HG03439 (cell line): ENCODE data around the gene AK6.
A peak's percentile ranks its signal among the peaks of the same experiment; 100 is the strongest.
"Not testable (repeated sequence)": the region's sequence is repeated elsewhere in the genome, so short reads cannot be mapped to it uniquely, and the experiment has no call there.

Experiments used
- ATAC-seq: cut with Tn5 transposase; IDR thresholded peaks from one replicate; pipeline ENCODE4 v1.9.1; 2021; ENCODE audit warnings: mild to moderate bottlenecking, moderate library complexity; ENCODE audit not compliant: unreplicated experiment

Gene AK6

DNA sequence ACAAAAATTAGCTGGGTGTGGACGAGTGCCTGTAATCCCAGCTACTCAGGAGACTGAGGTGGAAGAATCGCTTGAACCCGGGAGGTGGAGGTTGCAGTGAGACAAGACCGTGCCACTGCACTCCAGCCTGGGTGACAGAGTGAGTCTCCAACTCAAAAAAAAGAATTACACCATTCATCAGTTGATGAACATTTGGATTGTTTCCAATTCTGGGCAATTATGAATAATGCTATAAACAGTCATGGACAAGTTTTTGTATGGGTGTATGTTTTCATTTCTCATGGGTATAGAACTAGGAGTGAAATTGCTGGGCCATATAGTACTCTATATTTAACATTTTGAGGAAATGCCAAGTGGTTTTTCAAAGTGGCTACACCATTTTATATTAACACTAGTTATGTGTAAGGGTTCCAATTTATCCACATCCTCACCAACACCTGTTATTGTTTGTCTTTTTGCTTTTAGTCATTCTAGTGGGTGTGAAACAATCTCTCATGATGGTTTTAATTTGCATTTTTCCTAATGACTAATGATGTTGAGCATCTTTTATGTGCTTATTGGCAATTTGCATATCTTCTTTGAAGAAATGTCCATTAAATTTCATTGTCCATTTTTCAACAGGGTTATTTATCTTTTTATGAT lies 27.7 kb downstream of the AK6 start:
- no peak for ATAC-seq

DNA sequence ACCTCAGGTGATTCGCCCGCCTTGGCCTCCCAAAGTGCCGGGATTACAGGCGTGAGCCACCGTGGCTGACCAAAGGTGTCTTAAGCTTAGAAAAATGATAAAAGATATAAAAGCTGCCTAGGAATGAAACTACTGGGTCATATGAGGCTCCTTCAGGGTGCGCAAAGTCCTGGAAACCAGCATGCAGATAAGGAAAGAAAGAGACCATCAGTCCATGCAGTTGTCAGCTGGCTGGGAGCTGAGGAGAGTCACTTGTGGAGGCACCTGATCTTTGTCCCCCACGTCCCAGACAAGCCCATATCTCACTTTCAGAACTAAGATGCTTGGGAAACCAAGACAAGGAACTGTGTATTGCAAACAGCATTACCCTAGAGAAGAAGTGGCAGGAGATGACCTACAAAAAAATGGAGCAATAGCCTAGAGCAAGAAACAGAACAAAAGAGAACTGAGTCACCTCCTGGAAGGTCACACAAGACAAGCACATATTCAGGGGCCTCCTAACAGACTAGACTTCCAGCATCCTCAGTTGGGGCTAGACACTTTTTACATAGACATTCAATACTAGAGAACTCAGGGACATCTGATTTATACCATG lies 33.9 kb downstream of the AK6 start:
- no peak for ATAC-seq

DNA sequence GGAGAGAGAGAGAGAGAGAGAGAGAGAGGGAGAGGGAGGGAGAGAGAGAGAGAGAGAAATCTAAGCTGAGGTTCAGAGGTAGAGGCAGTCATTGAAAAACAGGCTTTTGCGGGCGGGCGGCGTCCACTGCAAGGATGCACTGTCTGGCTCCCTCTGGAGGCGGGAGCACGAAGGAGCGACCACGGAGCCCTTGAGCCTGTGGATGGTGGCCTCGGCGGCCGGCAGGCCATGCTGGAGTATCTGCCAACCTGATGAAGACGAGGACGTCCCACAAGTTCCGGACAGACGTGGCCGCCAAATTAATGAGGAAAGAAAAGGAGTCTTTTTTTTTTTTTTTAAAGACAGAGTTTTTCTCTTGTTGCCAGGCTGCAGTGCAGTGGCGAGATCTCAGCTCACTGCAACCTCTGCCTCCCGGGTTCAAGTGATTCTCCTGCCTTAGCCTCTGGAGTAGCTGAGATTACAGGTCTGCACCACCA lies 34.5 kb downstream of the AK6 start:
- peak; percentile 42 for ATAC-seq

GRCh38 chr5:69333668-69334315 lies 35.5 kb downstream of the AK6 start:
- not testable (repeated sequence) for ATAC-seq

DNA sequence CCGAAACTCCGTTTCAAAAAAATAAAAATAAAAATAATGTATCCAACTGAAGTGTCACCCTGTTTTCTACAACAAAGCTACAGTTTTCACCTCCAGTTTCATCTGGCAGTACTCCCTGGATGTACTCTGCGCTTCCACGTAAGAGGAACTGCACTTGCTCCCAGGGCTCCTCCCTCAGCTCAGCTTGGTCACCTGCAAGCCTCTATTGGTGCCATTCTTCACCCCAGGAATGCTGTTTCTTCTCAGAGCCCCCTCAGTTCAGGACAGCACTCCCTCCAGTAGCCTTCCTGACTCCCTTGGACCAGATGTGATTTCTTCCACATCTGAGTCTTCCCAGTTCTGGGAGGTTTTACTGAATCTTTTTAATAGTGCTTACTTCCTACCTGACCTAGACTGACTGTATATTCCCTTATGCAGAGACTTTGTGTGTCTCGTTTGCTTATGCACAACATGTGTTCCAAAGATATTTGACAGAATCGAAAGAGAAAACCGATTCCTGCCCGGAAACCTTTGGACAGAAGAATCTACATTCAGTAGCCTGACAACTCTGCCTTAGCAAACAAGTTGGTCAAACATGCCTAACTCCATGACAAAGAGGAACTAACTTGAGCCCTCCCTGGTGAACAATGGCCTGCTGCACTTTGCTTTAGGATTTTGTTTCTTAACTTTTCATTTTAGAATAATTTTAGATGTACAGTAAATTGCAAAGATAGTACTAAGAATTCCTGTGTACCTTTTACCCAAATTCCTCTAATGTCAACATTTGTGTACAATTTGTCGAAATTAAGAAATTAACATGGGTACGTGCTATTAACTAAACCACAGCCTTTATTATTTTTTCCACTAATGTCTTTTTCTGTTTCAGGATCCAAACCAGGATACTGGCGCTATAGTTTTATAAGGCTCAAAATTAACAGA lies 37.5 kb downstream of the AK6 start:
- ATAC-seq = no peak

- no peak for ATAC-seq
These were observed 39.3 kb downstream of the AK6 start for GRCh38 chr5:69329905-69330489.

- no peak for ATAC-seq
These were observed 43.0 kb downstream of the AK6 start for GRCh38 chr5:69326365-69326764.

GRCh38 chr5:69317391-69317790 lies 51.9 kb downstream of the AK6 start:
- no peak for ATAC-seq

GRCh38 chr5:69315972-69316371 lies 53.3 kb downstream of the AK6 start:
- no peak for ATAC-seq

DNA sequence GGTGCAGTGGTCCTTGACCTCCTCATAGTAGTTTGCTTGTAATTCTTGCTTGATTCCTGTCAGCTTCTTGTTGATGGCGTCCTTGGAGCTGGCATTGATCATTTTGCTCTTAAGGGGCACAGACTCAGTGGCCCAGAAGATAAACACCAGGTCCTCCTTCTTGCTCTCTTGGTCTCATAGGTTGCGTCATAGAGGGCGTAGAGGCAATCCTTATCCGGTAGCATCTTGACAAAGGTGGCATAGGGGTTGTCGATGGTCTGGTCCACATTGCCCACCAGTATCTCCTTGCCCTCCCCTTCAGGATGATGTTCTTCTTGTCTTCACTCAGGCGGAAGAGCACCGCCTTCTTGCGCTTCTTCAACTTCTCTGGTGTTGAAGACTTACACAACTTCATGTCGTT lies 55.9 kb downstream of the AK6 start:
- no peak for ATAC-seq

- ATAC-seq = no peak
These were observed 56.7 kb downstream of the AK6 start for GRCh38 chr5:69312459-69313160.

- no peak for ATAC-seq
These were observed 59.9 kb downstream of the AK6 start for GRCh38 chr5:69309380-69309779.

DNA sequence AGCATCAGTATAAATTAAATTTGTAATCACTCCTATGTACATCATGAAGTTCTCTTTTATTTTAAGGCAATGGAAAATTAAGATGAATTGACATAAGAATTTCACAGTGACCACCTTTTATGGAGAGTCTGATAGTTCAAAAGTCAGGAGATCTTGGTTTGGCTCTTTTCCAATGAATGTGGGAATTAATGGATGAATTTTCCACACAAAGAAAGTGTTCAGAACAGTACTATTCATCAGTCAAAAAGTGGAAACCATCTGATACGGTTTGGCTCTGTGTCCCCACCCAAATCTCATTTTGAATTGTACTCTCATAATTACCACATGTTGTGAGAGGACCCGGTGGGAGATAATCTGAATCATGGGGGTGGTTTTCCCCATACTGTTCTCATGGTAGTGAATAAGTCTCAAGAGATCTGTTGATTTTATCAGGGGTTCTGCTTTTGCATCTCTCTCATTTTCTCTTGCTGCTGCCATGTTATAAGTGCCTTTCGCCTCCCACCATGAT lies 61.2 kb downstream of the AK6 start:
- no peak for ATAC-seq

GRCh38 chr5:69305512-69305911 lies 63.8 kb downstream of the AK6 start:
- ATAC-seq = no peak
